NCI-H2029 (cell line): Measurements from ENCODE around the gene RASL11B.

ENCODE experiments used
- DNase-seq: peaks from one replicate; lab custom pipeline; 2025; lab: John Stamatoyannopoulos, UW

RASL11B gene

DNA sequence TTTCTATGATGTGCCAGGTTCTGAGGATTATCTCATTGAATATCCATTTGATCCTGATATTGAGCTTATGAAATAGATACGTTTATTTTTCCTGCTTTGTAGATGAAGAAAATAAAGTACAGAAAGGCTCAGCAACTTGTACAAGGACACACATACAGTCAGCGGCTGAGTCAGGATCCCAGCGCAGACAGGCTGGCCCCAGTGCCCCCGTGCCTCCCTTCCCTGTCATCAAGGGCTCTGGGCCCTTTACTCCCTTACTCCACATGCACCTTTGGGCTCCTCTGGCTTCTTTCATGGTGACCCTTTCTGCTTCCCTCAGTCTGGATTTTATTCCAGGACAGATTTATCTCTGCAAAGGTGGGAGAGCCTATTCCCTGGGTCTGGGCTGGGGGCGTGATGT lies 12.8 kb downstream of the RASL11B start:
- DNase-seq: no peak

- DNase-seq: no peak
Observed at GRCh38 chr4:52876069-52876468, 14.0 kb downstream of the RASL11B start.

DNA sequence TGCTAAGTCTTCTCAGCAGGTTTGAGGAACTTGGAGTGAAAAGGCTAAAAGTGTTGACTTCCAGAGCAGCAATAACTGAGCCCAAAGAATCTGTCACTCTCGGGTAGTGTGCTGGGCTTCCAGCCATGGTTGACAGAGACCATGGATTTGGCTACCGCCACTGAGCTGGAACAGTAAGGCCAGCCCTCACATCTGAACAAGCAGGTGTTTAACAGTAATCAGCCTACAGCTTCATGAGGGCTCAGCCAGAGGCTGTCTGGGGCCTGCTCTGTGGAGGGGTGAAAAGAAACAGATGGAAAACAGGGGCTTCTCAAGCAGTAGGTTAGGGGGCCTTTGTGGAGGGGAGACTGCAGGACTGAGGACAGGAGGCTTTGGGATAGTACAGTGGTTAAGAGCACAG lies 14.9 kb downstream of the RASL11B start:
- no peak for DNase-seq

GRCh38 chr4:52877694-52878093 lies 15.6 kb downstream of the RASL11B start:
- no peak for DNase-seq

- no peak for DNase-seq
Observed at GRCh38 chr4:52879471-52879870, 17.4 kb downstream of the RASL11B start.

GRCh38 chr4:52880994-52881393 lies 18.9 kb downstream of the RASL11B start:
- DNase-seq: no peak

DNA sequence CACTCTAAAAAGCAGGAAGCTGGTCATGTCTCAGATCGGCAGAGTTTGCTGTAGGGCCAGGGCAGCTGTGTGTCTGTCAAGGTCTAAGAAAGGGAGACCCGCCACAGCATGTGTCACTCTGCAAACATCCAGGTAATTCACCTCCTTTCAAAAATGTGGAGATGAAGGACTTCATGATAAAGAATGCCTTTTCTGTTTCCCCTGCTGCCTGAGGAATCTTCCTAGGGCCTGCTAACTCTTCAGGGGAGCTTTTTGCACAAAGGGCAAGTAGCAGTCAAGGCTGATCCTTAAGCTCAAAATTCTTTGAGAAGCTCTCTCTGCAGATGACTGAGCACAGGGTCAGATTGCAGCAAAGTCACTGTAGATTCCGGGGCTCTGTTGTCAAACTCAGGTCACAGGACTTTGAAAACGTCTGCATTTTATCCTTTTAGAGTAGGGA lies 21.1 kb downstream of the RASL11B start:
- no peak for DNase-seq

GRCh38 chr4:52883707-52884669 lies 21.9 kb downstream of the RASL11B start:
- no peak for DNase-seq

- no peak for DNase-seq
Observed at GRCh38 chr4:52884994-52885393, 22.9 kb downstream of the RASL11B start.

DNA sequence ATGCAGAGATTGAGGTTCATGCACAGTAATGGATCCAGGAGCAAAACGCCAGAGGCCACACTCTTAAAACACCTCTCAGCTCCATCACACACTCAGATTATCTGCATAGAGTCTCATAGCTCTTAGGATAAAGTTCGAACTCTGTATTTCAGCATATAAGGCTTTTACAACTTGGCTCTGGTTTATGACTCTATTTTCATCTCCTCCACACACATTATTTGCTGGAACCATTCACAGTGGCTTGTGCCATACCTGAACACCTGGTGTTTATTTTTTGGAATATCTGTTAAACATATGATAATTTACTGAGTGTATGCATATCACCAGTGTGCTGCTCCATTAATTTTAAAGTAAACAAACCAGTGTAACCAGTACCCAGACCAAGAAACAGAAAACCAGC lies 27.2 kb downstream of the RASL11B start:
- no peak for DNase-seq

- no peak for DNase-seq
Observed at GRCh38 chr4:52889778-52890520, 27.8 kb downstream of the RASL11B start.

- no peak for DNase-seq
Observed at GRCh38 chr4:52890521-52890791, 28.3 kb downstream of the RASL11B start.

GRCh38 chr4:52891743-52892142 lies 29.6 kb downstream of the RASL11B start:
- DNase-seq: no peak

- no peak for DNase-seq
Observed at GRCh38 chr4:52892880-52893279, 30.8 kb downstream of the RASL11B start.

DNA sequence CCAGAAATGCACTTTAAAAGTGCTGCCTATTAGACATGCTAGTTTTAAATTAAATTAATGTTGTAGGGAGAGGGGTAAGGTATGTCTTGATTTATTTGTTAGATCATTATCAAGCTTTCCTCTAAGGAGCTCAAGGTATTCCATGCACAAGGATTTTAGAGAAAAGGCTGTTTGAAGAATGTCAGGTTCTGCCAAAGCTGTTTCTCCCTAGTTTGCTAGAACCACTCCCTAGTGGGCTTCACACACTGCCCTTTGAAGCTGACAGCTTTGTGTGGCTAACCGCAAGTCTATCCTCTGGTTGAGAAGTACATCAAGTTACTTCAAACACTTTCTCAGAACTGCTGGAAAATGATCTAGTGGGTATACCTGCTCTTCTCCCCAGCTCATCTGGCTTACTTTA lies 32.3 kb downstream of the RASL11B start:
- no peak for DNase-seq

GRCh38 chr4:52903273-52903672 lies 41.2 kb downstream of the RASL11B start:
- DNase-seq: no peak

DNA sequence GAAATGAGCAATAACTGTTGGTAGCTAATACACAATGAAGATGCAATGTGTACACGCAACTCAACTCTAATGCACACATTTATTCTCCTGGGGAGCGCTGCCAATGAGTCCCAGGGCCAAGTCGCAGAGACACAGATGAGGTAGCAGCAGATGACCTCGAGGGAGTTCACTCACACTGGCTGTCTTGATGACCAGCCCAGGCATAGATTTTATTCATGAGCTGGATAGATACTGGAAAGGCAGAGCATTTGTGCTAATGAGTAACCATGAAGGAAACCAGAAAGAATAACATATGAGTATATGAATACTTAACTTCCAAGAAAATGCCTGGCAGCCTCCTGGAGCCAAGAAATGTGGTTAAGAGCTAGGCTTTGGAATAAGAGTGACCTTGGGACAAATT lies 42.3 kb downstream of the RASL11B start:
- DNase-seq: no peak

GRCh38 chr4:52907510-52907909 lies 45.4 kb downstream of the RASL11B start:
- no peak for DNase-seq

- DNase-seq: no peak
Observed at GRCh38 chr4:52910115-52910514, 48.0 kb downstream of the RASL11B start.

GRCh38 chr4:52911684-52912294 lies 49.7 kb downstream of the RASL11B start:
- peak; percentile 70 for DNase-seq

DNA sequence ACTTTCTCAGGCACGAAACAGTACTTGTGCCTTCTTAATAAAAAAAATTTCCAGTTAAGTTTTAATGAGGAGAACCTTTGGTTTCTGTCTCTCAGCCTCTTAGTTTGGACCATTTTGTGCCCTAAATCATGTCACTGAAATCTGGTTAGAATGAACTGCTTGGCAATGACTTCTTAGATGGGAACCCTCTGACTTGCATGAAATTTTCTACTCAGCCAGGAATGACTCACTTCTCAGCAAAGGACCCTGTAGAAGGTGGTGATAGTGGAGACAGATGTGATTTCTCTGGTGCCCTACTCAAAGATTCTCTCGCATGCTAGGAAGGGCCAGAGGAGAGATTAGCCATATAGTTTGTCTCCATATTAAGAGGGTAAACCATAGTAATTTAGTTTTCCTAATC lies 50.5 kb downstream of the RASL11B start:
- DNase-seq: no peak

DNA sequence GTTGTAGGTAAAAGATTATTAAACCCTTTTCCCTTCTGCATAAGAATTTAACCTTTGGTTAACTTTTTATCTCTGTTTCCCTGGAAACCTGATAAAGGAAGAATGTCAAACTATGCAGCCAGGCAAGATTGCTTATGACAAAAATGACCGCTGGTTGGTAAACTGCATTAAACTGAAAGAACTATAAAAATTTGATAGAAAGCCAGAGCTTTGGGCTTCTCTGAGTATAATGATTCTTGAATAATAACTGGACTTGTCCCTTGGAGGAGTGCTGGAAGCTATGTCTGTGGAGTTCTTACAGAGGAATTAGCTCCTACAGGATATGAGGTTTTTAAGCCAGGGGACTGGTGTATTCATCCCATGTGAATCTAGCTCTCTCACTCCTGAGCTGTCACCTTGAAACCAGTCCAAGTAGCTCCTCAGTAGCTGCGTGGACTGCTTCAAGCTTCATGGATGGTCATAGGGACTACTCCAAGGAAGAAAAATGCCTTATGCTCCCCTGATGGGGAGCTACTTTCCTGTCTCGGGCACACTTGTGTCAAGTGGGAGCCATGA lies 52.0 kb downstream of the RASL11B start:
- DNase-seq: no peak

DNA sequence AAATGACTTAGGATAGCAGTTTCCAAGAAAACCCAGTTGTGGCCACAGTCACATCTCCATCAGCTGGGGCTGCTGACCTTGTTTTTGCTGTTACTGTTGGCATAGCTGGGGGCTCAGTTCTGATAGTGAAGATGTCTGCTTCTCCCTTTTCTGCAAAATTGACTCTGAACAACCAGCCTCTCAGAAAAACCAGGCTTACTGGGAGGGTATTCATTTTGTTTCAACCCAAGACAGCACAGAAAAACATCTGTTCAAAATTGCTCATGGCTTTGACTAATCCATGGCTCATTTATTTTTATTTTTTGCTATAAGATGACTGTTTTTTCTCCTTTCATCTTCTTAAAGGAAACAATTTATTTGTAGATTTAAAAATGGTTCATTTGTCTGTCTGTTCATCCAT lies 53.1 kb downstream of the RASL11B start:
- DNase-seq: no peak
